GM19043 (cell line): ENCODE results near the gene EBP.
A peak's percentile ranks its signal among the peaks of the same experiment; 100 is the strongest.

Experiments
- ATAC-seq: cut with Tn5 transposase; IDR thresholded peaks from one replicate; pipeline ENCODE4 v1.9.1; 2021; ENCODE audit warnings: low read depth; ENCODE audit not compliant: unreplicated experiment

EBP gene

GRCh38 chrX:48574270-48575266, 53.0 kb downstream of the EBP start, which contains the start of gene RBM3:
Gene RBM3 (plus strand): TSS chrX:48574484. CDS start chrX:48575181, 697 bp downstream.
- ATAC-seq: peak; percentile 76

DNA sequence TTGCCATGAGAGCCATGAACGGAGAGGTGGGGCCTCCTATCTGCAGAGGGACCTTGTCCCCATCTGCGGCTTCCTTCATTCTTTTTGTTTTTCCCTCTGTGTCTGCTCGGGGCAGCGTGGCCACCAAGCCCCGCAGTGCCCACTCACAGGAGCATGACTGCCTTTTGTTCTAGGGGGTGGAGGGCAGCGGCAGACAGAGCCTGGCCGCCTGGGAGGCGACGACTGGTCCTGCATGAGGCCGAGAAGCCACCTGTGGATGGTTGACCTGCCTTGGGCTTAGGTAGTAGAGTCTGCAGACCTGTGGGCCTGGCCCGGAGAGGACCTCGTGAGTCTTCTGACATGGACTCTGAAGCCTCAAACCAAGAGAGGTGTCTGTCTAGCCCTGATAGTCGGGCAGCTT, 54.0 kb downstream of the EBP start:
- no peak for ATAC-seq

- ATAC-seq: no peak
Observed at GRCh38 chrX:48576108-48576507, 54.5 kb downstream of the EBP start.
